EH (cell line): Measurements from ENCODE around the gene NKX2-1.

Source experiments
- DNase-seq: peaks from one replicate; pipeline ENCODE4 v3.0.0-alpha.2; 2015; ENCODE audit warnings: low read depth

NKX2-1 gene

GRCh38 chr14:36517242-36518030 lies 2.6 kb downstream of the NKX2-1 start:
- no peak for DNase-seq

- no peak for DNase-seq
These were observed 3.3 kb downstream of the NKX2-1 start for GRCh38 chr14:36516719-36517241.

GRCh38 chr14:36515896-36516718 lies 3.9 kb downstream of the NKX2-1 start:
- DNase-seq = no peak

DNA sequence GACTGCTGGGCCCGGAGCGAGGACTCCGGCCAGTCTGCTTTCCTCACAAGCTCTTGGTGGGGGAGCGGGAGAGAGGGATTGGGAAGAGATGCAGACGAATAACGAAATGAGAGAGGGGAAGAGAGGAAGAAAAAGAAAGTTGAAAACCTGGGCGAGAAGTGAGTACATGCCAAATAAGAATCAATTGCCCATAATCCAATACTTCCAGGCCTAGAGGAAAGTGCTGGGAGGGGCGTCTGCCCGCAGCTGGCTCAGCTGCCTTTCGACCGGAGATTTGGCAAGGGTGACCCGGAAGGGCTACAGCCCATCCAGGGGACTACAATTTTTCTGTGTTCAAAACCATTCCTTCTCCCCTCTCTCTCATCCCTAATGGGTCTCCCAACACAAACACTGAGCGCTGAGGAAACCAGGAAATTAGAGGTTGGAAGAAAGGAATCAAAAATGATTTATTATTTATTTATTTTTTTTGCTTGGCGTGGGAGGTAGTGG lies 4.9 kb downstream of the NKX2-1 start:
- DNase-seq = no peak

- no peak for DNase-seq
These were observed 5.5 kb downstream of the NKX2-1 start for GRCh38 chr14:36514278-36515104.

GRCh38 chr14:36513451-36514277 lies 6.4 kb downstream of the NKX2-1 start:
- DNase-seq = no peak

GRCh38 chr14:36513012-36513420 lies 7.0 kb downstream of the NKX2-1 start:
- no peak for DNase-seq

DNA sequence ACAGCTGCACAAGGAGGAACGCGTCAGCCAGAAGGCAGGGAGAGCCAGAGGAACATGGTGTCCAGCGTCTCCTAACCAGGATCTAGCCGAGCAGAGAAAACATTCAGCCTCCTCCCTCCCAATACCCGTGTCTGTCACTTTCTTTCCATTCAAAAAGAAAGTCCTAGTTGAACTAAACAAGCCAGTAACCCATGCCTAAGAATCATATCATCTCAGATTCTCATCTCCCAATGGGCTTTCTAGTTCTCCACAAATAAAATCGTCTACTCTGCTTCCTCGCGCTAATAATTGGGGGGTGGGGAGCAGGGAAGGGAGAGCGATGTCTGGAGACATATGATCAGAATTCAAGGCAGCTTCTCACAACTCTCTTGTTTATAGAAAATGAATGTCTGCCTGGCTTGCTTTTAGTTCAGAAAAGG lies 7.4 kb downstream of the NKX2-1 start:
- no peak for DNase-seq

DNA sequence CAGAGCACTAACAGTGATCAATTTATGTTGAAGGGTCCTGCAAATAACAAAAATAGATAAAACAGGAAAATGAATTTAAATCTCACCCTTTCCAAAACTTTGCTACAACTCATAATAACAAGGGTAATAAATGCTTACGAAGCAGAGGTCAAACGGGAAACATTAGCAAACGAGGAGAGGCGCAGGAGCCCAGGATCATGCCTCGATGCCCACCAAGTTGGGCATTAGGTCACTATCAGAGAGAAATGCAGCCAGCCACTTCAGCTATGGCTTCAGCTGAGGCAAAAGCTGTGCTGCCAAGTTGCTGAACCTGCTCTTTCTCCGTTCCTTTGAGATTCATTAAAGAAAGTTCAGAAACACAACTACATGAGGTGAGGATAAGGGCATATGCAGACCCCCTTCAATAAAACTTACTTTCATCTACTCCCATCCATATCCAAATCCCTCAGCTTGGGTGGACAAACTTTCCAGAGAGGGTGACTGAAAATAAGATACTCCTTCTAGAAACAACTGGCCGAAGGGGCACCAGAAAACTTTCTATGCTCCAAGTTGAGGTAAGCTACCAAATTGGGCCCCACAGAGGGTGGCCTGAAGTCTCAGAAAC lies 7.9 kb downstream of the NKX2-1 start:
- no peak for DNase-seq

DNA sequence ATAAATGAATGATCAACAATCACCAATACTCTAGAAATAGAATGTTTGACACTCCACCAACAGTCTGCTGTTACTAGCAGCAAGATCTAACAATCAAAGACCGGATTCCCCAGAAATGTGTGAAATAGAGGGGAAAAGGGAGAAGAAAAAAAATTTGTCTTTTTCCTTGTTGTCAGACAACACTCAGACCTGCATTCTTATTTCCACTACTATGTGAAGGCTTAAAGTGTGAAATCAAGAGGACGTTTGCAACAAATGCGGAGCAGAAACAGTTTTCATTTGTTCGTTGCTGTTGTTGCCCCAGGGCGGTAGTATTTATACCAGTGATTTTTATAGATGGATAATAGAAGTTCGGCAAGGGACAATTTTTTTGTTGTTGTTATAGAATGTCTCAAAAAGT lies 9.2 kb downstream of the NKX2-1 start:
- no peak for DNase-seq

GRCh38 chr14:36510078-36510799 lies 9.8 kb downstream of the NKX2-1 start:
- DNase-seq = no peak

DNA sequence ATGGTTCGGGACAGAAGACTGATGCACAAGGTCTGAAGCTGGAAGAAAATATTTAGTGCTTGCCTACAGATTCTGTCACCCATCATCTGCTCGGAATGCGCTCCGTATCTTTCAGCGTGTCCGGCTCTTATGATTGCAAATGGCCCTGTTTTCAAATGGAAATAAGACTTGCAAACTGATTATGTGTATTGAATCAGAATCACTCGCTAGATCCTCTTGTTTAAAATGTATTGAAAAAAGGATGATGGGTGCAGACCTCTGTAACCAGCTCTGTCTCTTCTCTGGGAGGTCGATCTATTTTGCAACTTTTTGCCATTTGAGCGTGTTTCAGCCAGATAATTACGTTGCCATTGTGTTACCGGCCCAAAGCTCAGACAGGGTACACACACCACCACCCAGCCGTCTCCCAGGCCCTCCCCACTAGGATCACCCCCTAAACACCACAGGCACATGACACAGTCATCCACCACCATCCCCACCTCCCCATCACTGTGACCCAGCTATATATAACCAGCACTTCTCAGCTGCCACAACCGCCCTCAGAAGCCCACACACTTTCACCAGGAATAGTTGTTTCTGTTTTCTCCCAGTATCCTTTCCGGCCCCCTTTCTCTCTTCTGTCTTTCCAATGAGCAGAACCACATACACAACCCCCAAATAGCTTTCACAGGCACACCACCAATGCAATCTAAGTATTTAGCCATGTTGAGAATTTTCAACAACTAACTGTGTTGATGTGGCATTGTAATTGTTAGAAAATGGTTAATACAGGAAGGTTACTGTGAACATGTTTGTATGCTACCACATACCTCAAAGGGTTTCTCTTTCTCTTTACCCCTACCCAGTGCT lies 10.7 kb downstream of the NKX2-1 start:
- DNase-seq = no peak

DNA sequence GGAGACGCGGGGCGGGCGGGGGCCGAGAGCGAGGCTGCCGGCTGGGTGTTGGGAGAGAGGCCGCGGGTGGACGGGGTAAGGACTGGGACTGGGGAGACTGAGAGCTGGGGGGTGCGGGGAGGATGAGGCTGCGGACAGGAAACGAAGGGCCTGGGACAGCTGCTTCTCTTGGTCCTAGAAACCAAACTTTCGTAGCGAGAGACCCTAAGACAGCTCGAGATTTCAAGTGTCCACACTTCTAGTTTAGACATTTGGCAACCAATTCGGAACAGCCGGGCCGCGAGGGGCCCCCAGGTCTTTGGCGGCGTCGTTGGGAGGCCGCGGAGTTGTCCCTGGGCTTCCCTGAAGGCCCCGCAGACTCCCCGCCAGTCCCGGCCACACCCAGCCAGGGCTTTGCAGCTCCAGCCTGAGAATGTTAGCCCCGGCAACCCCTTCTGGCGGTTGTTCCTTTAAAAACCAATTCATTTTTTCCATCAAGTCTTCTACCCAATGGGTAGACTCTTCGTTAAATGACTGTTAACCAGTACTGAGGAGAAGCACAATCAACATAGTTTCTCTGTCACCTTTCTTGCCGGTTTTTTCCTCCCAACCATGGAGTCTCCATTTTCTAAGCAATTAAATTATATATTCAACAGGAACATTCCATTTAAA lies 11.5 kb downstream of the NKX2-1 start:
- DNase-seq = no peak

GRCh38 chr14:36507847-36508417 lies 12.1 kb downstream of the NKX2-1 start:
- no peak for DNase-seq

- no peak for DNase-seq
These were observed 13.1 kb downstream of the NKX2-1 start for GRCh38 chr14:36506732-36507614.

- no peak for DNase-seq
These were observed 13.9 kb downstream of the NKX2-1 start for GRCh38 chr14:36505892-36506731.
